Measurements from ENCODE around the gene CACNG5.

- TF ChIP-seq CTCF (IDR thresholded peaks at IDR 0.05; ENCODE audit: insufficient read depth, low read depth, low read length) (no peak), EZH2 (IDR thresholded peaks at IDR 0.05; ENCODE audit: insufficient read depth, low read length) (no peak)
Measured at GRCh38 chr17:66893863-66894262, 58.9 kb downstream of the CACNG5 start.

Measured in astrocyte (in vitro differentiated cells and primary cell).